Ovary (tissue), 9 donors: ENCODE data around the gene GPC6. TPM values are rescaled to one million over a fixed set of nuclear protein-coding genes. Genes with fewer than 3 reads are reported as not detected.

Experiments
- DNase-seq, 5 donors: peaks; one replicate each; pipeline ENCODE4 v3.0.0-alpha.2; 2019 to 2020
- H3K27ac ChIP-seq, 2 donors: fragments of 200-600 bp; one replicate each; pipeline versions ENCODE4 v1.5.1 to v1.8.0; 2019 to 2022
- H3K27me3 ChIP-seq: fragments of 200-600 bp; one replicate; pipeline ENCODE4 v1.8.0; 2022
- H3K36me3 ChIP-seq: fragments of 200-600 bp; sonication (generic); one replicate; pipeline ENCODE4 v1.5.1; 2019
- H3K4me1 ChIP-seq: one replicate; pipeline ENCODE4 v1.8.1; 2013; ENCODE audit warnings: mild to moderate bottlenecking, moderate library complexity; ENCODE audit not compliant: insufficient read depth
- H3K4me3 ChIP-seq: fragments of 200-600 bp; sonication (generic); one replicate; pipeline ENCODE4 v1.5.1; 2017
- H3K9me3 ChIP-seq, 2 donors: fragments of 200-600 bp in 1 of 2; sonication (generic) in 1 of 2; one replicate each; pipeline versions ENCODE4 v1.5.1 to v1.8.1; 2013 to 2019; ENCODE audit warnings: mild to moderate bottlenecking in 1 of 2, moderate library complexity in 1 of 2
- EP300 ChIP-seq: sonication (generic); formaldehyde crosslinking; IDR thresholded peaks from one replicate; pipeline ENCODE4 v1.6.1; 2017; ENCODE audit warnings: antibody characterized with exemption
- POLR2A ChIP-seq: fragments of 450-650 bp; IDR thresholded peaks from one replicate; pipeline ENCODE4 v1.6.1; 2017; ENCODE audit warnings: antibody characterized with exemption, mild to moderate bottlenecking, moderate library complexity
- WGBS, 3 donors: extraction: QIAGEN DNeasy Blood & Tissue Kit in 1 of 3; methylation state at CpG; one replicate each; pipeline versions ENCODE4 v1.1.5 to v1.1.7; 2013 to 2017; 5-methylcytosine and 5-hydroxymethylcytosine counted together
- intact Hi-C, 4 donors: fragments of 100-400 bp; cut with DNase I; formaldehyde crosslinking; loops; one replicate each; pipeline versions ENCODE4 v1.11.0 to v1.15.1; 2022 to 2023
- polyA plus RNA-seq, 2 donors: library from polyadenylated mRNA; stranded (reverse); fragments of 200-250 nt in 1 of 2; fragments of 350-450 nt in 1 of 2; fragmentation: Illumina TruSeq in 1 of 2; extraction: RNeasy Lipid Tissue Mini Kit (QIAGEN cat#74804) in 1 of 2; gene quantifications; one replicate each; pipeline ENCODE4 v1.2.3, GENCODE V29; 2013 to 2014
- total RNA-seq, 7 donors: library from RNA; depleted of rRNA in 2 of 7; stranded (reverse); fragments of >200 nt in 2 of 7; fragmentation: NEBNext Ultra II Directional in 3 of 7; extraction: Animal tissue kit (Norgen Biotek cat#: 25700) in 3 of 7; gene quantifications; one replicate each; pipeline versions ENCODE4 v1.1.0 to v1.2.4, GENCODE V29; 2016 to 2023
- TF ChIP-seq, protein P1 (sequence below), 3 donors: fragments of 450-650 bp in 2 of 3; fragments of 200-600 bp in 1 of 3; IDR thresholded peaks; one replicate each; pipeline versions ENCODE4 v1.5.1 to v1.8.0; 2016 to 2022; ENCODE audit warnings: antibody characterized with exemption in 3 of 3, mild to moderate bottlenecking in 1 of 3
- donor health status: DM: no; HTN: no; CAD: no; lungs with moderate emphysema.
- donor health status: DM: no; HTN: no; CAD: no.
- donor health status: Bipolar disorder and iron deficiency.
- donor health status: DM: yes; HTN: yes; CAD: no.
- donor health status: DM: no; HTN: no; CAD: no.
- donor health status: DM: yes; HTN: yes; CAD: no.

The GPC6 gene
- total and polyA plus RNA-seq, 9 donors = 4.3 to 22.3 (median 17.9) TPM

GRCh38 chr13:94061301-94061700 lies 834.7 kb downstream of the GPC6 start:
- no peaks in the 10 kb centered on the region for H3K9me3 ChIP-seq

GRCh38 chr13:94063096-94063495 lies 836.5 kb downstream of the GPC6 start:
- Histone ChIP-seq H3K4me3 (no peak overlapping the region), H3K27ac (no peak overlapping the region), H3K4me1 (peaks cover 7% of the 10 kb centered on the region), H3K36me3 (no peaks in the 10 kb centered on the region), H3K27me3 (no peaks in the 10 kb centered on the region), H3K9me3 (no peaks in the 10 kb centered on the region)
- intact Hi-C loops = no loop called here
- TF ChIP-seq, protein P1, sequence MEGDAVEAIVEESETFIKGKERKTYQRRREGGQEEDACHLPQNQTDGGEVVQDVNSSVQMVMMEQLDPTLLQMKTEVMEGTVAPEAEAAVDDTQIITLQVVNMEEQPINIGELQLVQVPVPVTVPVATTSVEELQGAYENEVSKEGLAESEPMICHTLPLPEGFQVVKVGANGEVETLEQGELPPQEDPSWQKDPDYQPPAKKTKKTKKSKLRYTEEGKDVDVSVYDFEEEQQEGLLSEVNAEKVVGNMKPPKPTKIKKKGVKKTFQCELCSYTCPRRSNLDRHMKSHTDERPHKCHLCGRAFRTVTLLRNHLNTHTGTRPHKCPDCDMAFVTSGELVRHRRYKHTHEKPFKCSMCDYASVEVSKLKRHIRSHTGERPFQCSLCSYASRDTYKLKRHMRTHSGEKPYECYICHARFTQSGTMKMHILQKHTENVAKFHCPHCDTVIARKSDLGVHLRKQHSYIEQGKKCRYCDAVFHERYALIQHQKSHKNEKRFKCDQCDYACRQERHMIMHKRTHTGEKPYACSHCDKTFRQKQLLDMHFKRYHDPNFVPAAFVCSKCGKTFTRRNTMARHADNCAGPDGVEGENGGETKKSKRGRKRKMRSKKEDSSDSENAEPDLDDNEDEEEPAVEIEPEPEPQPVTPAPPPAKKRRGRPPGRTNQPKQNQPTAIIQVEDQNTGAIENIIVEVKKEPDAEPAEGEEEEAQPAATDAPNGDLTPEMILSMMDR (IDR thresholded peaks at IDR 0.05) = no peak
- TF ChIP-seq POLR2A (no peak), EP300 (no peak)
- DNase-seq = no peak

More at GRCh38 chr13:94061301-94061700, 834.7 kb downstream of the GPC6 start:
- H3K36me3 ChIP-seq = no peaks in the 10 kb centered on the region
- H3K4me3 ChIP-seq = no peak overlapping the region
- no peaks in the 10 kb centered on the region for H3K27me3 ChIP-seq
- TF ChIP-seq, protein P1 (IDR thresholded peaks at IDR 0.05) = no peak
- TF ChIP-seq EP300 (no peak), POLR2A (no peak)
- WGBS, 3 donors = 67 to 96% (median 87%) methylated on average over 1 of the region's 1 CpG
- intact Hi-C loops = no loop called here
- peaks cover 7% of the 10 kb centered on the region for H3K4me1 ChIP-seq
- H3K27ac ChIP-seq = no peak overlapping the region
- no peak for DNase-seq

- no peak for DNase-seq
- H3K27me3 ChIP-seq = no peaks in the 10 kb centered on the region
- H3K36me3 ChIP-seq = no peaks in the 10 kb centered on the region
- TF ChIP-seq EP300 (no peak), POLR2A (no peak)
- TF ChIP-seq, protein P1 (IDR thresholded peaks at IDR 0.05) = no peak
- intact Hi-C loops = no loop called here
- no peak overlapping the region for H3K27ac ChIP-seq
- 61 to 72% (median 68%) methylated on average over 4 of the region's 4 CpGs for WGBS, 3 donors
- H3K4me3 ChIP-seq = no peak overlapping the region
- H3K4me1 ChIP-seq = peaks cover 7% of the 10 kb centered on the region
- no peaks in the 10 kb centered on the region for H3K9me3 ChIP-seq
Measured at GRCh38 chr13:94063848-94064247, 837.2 kb downstream of the GPC6 start.

DNA sequence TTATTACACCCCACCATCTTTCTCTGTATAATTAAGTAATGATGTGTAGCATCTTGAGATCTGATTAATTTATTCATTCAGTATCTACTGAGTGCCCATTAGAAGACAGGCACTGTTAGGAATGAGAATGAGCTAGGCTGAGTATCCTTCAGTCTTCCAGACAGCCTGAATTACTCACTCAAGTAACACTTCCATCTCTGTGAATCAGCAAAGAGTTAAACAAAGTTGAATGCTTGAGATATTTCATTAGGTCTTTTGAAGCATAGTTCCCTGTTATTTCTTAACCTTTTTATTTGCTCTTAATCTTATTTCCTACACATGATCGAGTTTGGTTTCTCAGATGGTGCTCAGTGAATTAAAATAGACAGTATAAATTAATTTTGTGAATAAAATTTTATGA lies 839.1 kb downstream of the GPC6 start:
- WGBS, 3 donors = 85 to 95% (median 88%) methylated on average over 1 of the region's 1 CpG
- intact Hi-C loops = no loop called here

More for the DNA sequence above, 839.1 kb downstream of the GPC6 start:
- Histone ChIP-seq H3K4me3 (no peak overlapping the region), H3K27me3 (no peaks in the 10 kb centered on the region), H3K36me3 (no peaks in the 10 kb centered on the region), H3K9me3 (no peaks in the 10 kb centered on the region), H3K4me1 (peaks cover 5% of the 10 kb centered on the region), H3K27ac (no peak overlapping the region)
- DNase-seq = no peak
- TF ChIP-seq EP300 = no peak
- TF ChIP-seq, protein P1 (IDR thresholded peaks at IDR 0.05) = no peak
- TF ChIP-seq POLR2A = no peak
